ENCODE data around the gene STAC3. TPM values are rescaled to one million over a fixed set of nuclear protein-coding genes. Genes with fewer than 3 reads are reported as not detected.

The STAC3 gene
- total and polyA plus RNA-seq, 2 donors, result 1.1 to 13.5 TPM

GRCh38 chr12:57263096-57263495 lies 12.1 kb upstream of the STAC3 start:
- Histone ChIP-seq H3K36me3 (ENCODE audit: insufficient read depth) (peaks cover under 1% of the 10 kb centered on the region), H3K27ac (ENCODE audit: low read depth) (no peak overlapping the region), H3K4me3 (ENCODE audit: low read depth, low read length) (no peak overlapping the region), H3K4me1 (ENCODE audit: insufficient read depth) (no peaks in the 10 kb centered on the region)
- DNase-seq (ENCODE audit: extremely low spot score), result no peak
- 91% methylated on average over 2 of the region's 2 CpGs for WGBS

- no peak for DNase-seq (ENCODE audit: extremely low spot score)
- H3K4me3 ChIP-seq (ENCODE audit: low read depth, low read length), result no peak overlapping the region
- no peak overlapping the region for H3K27ac ChIP-seq (ENCODE audit: low read depth)
- no peaks in the 10 kb centered on the region for H3K36me3 ChIP-seq (ENCODE audit: insufficient read depth)
- H3K4me1 ChIP-seq (ENCODE audit: insufficient read depth), result no peaks in the 10 kb centered on the region
- 89% methylated on average over 3 of the region's 3 CpGs for WGBS
These were observed 11.3 kb upstream of the STAC3 start for GRCh38 chr12:57262126-57262822.

GRCh38 chr12:57261428-57261865 lies 10.5 kb upstream of the STAC3 start:
- no peaks in the 10 kb centered on the region for H3K4me1 ChIP-seq (ENCODE audit: insufficient read depth)
- no peak overlapping the region for H3K27ac ChIP-seq (ENCODE audit: low read depth)
- no peak for DNase-seq (ENCODE audit: extremely low spot score)
- no peak overlapping the region for H3K4me3 ChIP-seq (ENCODE audit: low read depth, low read length)
- no peaks in the 10 kb centered on the region for H3K36me3 ChIP-seq (ENCODE audit: insufficient read depth)
- WGBS, result 55% methylated on average over 2 of the region's 2 CpGs

- H3K36me3 ChIP-seq (ENCODE audit: insufficient read depth), result no peaks in the 10 kb centered on the region
- DNase-seq (ENCODE audit: extremely low spot score), result no peak
- no peak overlapping the region for H3K4me3 ChIP-seq (ENCODE audit: low read depth, low read length)
- 89% methylated on average over 4 of the region's 4 CpGs for WGBS
- no peaks in the 10 kb centered on the region for H3K4me1 ChIP-seq (ENCODE audit: insufficient read depth)
- H3K27ac ChIP-seq (ENCODE audit: low read depth), result no peak overlapping the region
These were observed 9.4 kb upstream of the STAC3 start for GRCh38 chr12:57260366-57260765.

- Histone ChIP-seq H3K36me3 (ENCODE audit: insufficient read depth) (no peaks in the 10 kb centered on the region), H3K4me1 (ENCODE audit: insufficient read depth) (no peaks in the 10 kb centered on the region), H3K4me3 (ENCODE audit: low read depth, low read length) (no peak overlapping the region), H3K27ac (ENCODE audit: low read depth) (no peak overlapping the region)
- no peak for DNase-seq (ENCODE audit: extremely low spot score)
- WGBS, result 65% methylated on average over 6 of the region's 6 CpGs
These were observed 8.3 kb upstream of the STAC3 start for GRCh38 chr12:57258977-57259970.

GRCh38 chr12:57255916-57256315 lies 4.9 kb upstream of the STAC3 start:
- Histone ChIP-seq H3K27ac (ENCODE audit: low read depth) (no peak overlapping the region), H3K4me1 (ENCODE audit: insufficient read depth) (no peaks in the 10 kb centered on the region), H3K36me3 (ENCODE audit: insufficient read depth) (no peaks in the 10 kb centered on the region), H3K4me3 (ENCODE audit: low read depth, low read length) (no peak overlapping the region)
- DNase-seq (ENCODE audit: extremely low spot score), result no peak
- WGBS, result 84% methylated on average over 6 of the region's 6 CpGs

- 92% methylated on average over 14 of the region's 14 CpGs for WGBS
- Histone ChIP-seq H3K4me1 (ENCODE audit: insufficient read depth) (no peaks in the 10 kb centered on the region), H3K36me3 (ENCODE audit: insufficient read depth) (no peaks in the 10 kb centered on the region), H3K27ac (ENCODE audit: low read depth) (no peak overlapping the region), H3K4me3 (ENCODE audit: low read depth, low read length) (no peak overlapping the region)
- no peak for DNase-seq (ENCODE audit: extremely low spot score)
These were observed 3.7 kb upstream of the STAC3 start for GRCh38 chr12:57254506-57255280.

- DNase-seq (ENCODE audit: extremely low spot score), result no peak
- Histone ChIP-seq H3K4me1 (ENCODE audit: insufficient read depth) (no peaks in the 10 kb centered on the region), H3K36me3 (ENCODE audit: insufficient read depth) (no peaks in the 10 kb centered on the region), H3K4me3 (ENCODE audit: low read depth, low read length) (no peak overlapping the region), H3K27ac (ENCODE audit: low read depth) (no peak overlapping the region)
- 70% methylated on average over 3 of the region's 3 CpGs for WGBS
These were observed 446 bp downstream of the STAC3 start for GRCh38 chr12:57250541-57250940.

GRCh38 chr12:57248934-57249742 lies 1.8 kb downstream of the STAC3 start:
- 79% methylated on average over 7 of the region's 7 CpGs for WGBS
- Histone ChIP-seq H3K4me1 (ENCODE audit: insufficient read depth) (no peaks in the 10 kb centered on the region), H3K4me3 (ENCODE audit: low read depth, low read length) (no peak overlapping the region), H3K36me3 (ENCODE audit: insufficient read depth) (no peaks in the 10 kb centered on the region), H3K27ac (ENCODE audit: low read depth) (no peak overlapping the region)
- no peak for DNase-seq (ENCODE audit: extremely low spot score)

GRCh38 chr12:57247041-57247440 lies 3.9 kb downstream of the STAC3 start:
- no peak overlapping the region for H3K27ac ChIP-seq (ENCODE audit: low read depth)
- no peak for DNase-seq (ENCODE audit: extremely low spot score)
- no peaks in the 10 kb centered on the region for H3K36me3 ChIP-seq (ENCODE audit: insufficient read depth)
- no peaks in the 10 kb centered on the region for H3K4me1 ChIP-seq (ENCODE audit: insufficient read depth)
- no peak overlapping the region for H3K4me3 ChIP-seq (ENCODE audit: low read depth, low read length)
- 88% methylated on average over 1 of the region's 1 CpG for WGBS

GRCh38 chr12:57244312-57244696 lies 6.7 kb downstream of the STAC3 start:
- Histone ChIP-seq H3K36me3 (ENCODE audit: insufficient read depth) (no peaks in the 10 kb centered on the region), H3K4me1 (ENCODE audit: insufficient read depth) (no peaks in the 10 kb centered on the region), H3K27ac (ENCODE audit: low read depth) (no peak overlapping the region), H3K4me3 (ENCODE audit: low read depth, low read length) (no peak overlapping the region)
- WGBS, result 57% methylated on average over 6 of the region's 6 CpGs
- DNase-seq (ENCODE audit: extremely low spot score), result no peak

GRCh38 chr12:57243521-57244311 lies 7.3 kb downstream of the STAC3 start:
- 9% methylated on average over 41 of the region's 41 CpGs for WGBS
- no peak for DNase-seq (ENCODE audit: extremely low spot score)
- Histone ChIP-seq H3K4me3 (ENCODE audit: low read depth, low read length) (peak overlapping the region; percentile 13), H3K36me3 (ENCODE audit: insufficient read depth) (no peaks in the 10 kb centered on the region), H3K4me1 (ENCODE audit: insufficient read depth) (no peaks in the 10 kb centered on the region), H3K27ac (ENCODE audit: low read depth) (no peak overlapping the region)

All from urinary bladder (tissue), 4 donors.